GM19324 (cell line): ENCODE data around the gene SFRP5.

Source experiments
- ATAC-seq: cut with Tn5 transposase; IDR thresholded peaks from one replicate; pipeline ENCODE4 v1.9.1; 2021; ENCODE audit warnings: mild to moderate bottlenecking, moderate library complexity; ENCODE audit not compliant: unreplicated experiment, low FRiP score

Gene SFRP5

DNA sequence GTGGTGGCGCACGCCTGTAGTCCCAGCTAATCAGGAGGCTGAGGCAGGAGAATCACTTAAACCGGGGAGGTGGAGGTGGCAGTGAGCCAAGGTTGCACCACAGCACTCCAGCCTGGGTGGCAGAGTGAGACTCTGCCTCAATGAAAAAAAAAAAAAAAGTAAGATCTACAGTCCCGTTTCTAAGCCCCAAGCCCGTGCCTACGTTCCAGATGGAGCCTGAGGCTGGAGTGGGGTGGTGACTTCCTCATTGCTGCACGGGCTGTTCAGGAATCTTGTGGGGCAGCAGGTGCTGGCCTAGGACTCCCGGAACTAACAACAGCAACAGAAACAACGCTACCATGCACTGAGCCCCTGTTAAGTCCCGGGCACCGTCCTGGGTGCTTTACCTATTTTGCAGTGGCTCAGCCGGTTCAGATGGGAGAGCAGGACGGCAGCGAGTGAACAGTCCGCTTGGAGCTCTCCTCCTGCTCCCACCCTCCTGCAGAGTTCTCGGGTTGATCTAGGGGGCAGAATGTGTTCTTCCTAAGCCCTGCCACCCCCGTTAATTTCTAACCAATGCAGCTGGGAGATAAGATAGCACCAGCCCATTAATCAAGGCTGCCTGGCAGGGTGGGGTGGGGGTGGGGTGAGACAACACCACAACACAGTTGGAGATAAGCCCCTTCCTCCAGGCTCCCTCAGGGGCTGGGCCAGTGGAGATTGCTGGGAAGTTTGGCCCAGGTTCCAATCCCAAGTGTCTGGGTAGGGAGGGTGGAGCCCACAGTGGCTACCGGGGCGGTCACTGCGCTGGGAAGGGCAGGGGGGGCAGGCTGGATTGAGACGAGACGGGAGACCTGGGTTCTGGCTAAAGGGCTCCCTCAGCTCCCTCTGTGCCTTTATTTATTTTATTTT, 17.0 kb upstream of the SFRP5 start:
- ATAC-seq: no peak

DNA sequence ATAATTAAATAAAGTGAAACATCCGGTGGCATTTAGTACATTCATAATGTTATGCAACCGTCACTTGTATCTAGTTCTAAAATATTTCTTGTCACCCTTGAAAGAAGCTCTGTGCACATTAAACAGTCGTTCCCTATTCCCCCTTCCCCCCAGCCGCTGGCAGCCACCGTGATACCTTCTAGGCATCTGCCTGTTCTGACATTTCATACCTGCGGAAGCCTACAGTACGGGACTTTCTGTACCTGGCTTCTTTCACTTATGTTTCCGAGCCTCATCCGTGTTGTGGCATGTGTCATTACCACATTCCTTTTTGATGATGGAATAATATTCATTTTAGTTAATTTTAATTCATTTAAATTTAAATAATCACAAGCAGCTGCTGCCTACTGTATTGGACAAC, 13.9 kb upstream of the SFRP5 start:
- no peak for ATAC-seq

DNA sequence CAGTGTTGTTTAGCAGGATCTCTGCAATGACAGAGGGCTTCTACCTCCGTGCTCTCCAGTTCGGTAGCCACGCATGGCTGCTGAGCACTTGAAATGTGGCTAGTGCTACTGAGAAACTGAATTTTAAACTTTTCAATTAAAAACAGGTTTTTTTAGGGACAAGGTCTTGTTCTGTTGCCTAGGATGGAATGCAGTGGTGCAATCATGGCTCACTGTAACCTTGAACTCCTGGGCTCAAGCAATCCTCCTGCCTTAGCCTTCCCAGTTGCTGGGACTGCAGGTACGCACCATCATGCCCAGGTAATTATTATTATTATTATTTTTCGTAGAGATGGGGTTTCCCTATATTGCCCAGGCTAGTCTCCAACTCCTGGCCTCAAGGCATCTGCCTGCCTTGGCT, 13.4 kb upstream of the SFRP5 start:
- ATAC-seq: no peak

DNA sequence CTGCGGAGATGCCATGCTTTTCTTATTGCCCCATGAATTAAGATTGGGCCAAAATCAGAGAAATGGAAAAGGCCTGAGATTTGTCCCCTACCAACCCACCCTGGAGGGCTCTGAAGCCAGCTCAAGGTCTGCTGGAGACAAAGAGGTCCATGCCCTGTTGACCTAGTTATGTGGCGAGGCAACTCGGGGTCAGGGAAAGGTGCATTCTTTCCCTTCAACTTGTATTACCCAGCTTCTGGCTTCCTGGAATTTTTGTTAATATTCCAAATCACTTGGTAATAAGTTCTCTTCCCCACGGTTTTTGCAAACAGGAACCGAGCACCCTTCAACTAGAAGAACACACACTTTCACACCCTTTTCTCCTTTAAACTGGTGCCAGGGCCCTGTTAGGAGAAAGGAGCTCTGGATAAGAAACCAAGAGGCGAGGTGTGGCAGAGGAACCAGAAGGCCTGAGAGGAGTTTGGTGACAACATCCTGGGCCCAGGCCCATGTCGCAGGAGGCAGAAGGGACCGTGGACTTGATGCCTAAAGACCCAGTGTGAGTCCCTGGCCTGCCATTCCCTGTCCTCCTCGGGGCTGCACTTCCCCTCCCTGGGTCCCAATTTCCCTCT, 12.5 kb upstream of the SFRP5 start:
- no peak for ATAC-seq

DNA sequence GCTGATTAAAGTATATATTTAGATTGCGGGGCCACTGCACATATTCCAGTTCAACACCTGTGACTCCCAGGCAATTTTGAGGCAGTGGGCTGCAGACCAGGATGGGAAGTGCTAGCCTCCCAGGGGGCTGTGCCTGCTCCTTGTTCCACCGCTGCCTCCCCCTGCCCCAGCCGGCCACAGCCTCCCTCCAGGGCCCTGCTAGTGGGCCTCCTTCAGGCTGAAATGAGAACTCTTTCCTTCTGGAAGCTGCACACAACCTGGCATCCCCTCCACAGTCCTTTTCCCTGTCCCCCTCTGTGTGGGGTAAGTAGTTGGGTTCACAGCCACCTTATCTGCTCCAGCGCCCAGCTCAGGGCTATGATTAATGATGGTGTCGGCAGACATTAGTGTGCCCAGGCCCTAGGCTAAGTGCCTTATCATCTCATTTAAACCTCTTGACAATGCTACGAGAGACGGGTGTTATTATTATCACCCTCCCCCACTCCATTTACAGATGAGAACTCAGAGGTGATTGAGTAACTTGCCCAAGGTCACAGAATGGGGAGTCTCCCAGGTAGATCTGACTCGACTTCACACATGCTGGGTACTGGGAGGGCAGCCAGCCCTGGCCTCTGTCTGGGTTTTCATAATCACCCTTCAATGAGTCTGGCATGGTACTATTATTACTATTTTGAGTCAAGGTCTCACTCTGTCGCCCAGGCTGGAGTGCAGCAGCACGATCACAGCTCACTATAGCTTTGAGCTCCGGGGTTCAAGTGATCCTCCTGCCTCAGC, 10.8 kb upstream of the SFRP5 start:
- ATAC-seq: no peak

DNA sequence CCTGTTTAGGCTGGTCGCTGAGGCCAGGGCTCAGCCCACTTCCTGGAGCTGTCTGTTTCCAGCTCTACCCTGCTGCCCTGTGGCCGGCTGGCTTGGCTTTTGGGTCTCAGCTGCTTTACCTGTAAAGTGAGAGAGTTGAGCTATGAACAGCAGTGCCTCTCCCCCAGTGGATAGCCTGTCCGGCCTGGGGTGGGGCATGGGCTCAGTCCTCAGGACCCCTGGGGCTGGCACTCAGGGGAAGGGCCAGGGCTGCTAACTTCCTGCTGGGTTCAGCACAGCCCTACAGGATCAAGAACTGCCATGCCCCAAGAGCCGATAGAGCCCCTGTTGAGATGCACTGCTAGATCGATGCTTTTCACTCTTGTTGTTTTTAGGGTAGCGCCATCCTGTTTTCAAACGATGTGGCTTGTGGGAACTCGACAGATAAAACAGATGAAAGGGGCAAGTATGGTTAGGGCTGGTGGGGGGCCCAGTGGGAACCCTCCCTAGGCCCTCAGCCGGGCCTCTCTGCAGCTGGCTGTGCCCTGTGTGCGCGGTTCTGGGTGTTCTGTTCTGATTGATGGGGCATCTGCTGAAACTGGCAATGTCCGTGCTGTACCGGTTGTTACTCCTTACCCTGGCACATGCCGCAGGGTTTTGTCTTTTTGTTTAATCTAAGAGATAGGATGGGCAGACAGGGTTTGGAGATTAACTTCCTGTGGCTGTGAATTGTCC, 10.0 kb upstream of the SFRP5 start:
- no peak for ATAC-seq

DNA sequence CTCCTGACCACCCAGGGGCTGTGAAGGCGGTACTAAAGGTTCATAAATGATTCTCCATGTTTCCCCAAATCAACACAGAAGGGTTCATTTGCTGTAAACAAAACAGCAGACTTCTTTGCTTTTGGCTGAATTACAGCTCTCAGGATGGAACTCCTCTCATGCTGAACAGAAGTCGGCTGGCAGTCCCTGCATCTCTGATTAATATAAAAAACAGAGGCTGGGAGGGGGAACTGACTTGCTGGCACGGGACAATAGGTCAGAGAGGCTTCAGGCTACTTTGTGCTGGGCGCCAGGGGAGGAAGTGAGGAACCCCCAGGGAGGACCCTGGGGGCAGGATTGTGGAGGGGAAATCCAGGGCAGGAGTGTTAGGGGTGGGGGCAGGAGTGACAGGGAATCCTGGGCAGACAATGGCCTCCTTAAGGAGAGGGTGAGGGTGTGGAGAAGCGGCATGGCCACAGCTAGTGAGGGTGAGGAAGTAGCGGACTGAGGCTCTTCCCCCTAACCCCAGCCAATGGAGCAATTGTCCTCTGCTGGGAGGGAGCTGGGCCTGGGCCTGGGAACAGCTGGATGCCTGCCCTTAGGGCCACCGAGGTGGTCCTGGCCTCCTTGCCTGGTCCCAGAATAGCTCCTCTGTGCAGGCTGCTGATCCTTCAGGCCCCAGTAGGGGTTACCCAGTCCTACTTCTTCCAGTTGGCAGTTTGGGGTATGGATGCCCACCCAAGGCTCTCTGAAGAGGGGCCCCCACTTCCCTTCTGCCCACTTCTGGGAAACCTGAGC, 9.2 kb upstream of the SFRP5 start:
- no peak for ATAC-seq

DNA sequence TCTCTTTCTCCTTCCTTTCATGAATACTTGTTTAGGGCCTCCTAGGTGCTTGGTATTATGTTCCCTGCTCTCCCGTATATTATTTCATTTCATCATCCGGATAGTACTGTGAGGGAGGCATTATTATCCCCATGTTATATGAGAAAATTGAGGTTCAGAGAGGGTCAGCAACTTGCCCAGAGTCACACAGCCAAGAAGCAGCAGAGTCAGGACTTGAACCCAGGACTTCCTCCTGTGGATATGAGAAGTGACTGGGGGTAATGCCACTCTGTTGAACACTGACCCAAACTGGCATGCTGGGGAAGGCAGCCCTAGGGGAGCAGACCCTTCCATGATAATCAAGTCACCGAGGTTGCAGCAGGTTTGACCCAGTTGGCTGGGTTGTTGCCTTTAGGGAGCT, 8.2 kb upstream of the SFRP5 start:
- no peak for ATAC-seq

DNA sequence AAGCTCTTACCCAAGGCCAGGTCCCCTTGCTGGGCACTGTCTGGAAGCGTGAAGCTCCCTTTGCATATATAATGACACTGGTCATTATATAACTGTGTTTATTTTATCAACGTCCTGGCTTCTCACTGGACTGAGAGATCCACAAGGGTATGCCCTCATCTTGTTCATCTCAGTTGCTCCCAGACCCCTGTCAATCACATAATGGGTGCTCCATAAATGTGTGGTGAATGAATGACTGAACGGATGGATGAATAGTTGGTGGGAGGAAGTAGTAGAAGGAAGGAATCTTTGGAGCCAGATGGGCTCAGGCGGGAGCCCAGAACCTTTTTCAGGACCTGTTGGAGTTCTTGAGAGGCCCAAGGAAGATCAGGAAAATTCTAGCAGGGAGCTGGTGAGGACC, 7.7 kb upstream of the SFRP5 start:
- no peak for ATAC-seq

DNA sequence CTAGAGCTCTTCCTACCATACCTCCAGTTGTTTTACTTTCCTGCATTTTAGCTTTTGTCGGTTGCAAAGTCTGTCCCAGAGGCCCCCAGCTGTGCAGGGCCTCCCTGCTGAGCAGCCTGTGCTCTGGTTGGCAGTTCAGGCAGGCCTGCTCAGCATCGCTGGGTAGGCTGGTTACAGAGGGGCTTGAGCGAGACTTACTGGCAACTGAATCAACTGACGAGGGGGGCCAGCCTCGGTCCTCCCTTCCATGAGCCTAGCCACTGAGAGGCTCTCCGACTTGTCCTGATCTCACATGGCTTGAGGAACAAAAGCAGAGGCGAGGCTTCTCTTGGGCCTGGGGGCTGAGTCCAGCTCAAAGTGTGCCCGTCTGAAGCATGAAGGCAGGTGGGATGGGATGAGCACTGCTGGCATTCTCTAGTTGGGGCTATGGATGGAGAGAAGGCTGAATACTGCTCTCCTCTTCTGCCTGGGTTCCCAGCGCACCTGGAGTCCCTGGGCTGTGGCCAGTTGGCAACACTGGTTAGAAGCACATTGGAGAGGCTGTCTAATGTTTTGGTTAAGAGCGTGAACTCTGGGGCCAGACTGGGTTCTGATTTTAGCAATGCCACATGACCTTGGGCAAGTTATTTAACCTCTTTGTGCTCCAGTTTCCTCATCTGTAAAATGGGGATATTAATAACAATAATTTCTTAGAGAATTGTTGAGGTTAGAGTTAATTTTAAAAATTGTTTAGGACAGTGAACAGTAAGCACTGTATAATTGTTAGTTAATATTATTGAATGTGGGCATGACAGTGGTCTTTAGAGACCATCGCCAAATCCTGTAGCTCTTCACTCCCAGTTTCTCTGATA, 6.9 kb upstream of the SFRP5 start:
- no peak for ATAC-seq

DNA sequence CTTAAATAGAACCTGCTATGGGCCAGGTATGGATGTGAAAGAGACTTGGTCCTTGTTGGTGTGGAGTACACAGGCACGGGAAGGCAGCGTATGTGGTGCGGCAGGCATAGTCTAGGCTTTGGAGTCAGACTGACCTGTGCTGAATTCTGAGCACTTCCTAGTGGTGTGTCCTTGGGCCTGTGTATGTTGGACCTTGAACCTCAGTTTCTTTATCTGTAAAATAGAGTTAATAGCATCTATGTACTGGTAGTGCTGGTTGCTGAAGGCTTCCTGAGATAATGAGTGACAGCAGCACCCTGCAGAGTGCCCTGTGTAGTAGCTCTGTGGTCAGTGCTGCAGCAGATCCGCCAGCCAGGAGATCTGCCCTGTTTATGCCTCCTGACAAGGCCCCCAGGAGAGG, 5.3 kb upstream of the SFRP5 start:
- ATAC-seq: no peak

DNA sequence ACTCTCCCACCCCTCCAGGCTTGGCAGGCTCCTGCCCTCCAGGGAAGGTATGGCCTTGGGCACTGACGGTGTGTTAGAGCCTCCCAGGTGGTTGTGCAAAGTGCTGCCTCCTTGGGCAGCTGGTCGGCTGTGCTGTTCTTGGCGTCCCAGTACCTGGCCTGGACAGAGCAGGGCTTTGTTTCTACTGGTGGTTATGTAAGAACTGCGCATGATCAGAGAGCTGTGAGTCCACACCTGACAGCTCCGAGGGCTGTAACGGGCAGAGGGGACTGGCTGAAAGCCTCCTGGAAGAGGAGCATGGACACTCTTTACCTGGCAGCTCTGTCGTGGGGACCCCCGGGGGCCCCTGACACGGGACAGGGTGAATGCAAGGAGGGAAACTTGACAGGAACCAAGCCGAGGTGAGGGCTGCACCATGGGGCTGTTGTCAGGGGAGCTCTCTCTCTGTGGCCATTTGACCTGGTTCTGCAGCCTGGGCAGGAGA, 3.1 kb upstream of the SFRP5 start:
- ATAC-seq: no peak

DNA sequence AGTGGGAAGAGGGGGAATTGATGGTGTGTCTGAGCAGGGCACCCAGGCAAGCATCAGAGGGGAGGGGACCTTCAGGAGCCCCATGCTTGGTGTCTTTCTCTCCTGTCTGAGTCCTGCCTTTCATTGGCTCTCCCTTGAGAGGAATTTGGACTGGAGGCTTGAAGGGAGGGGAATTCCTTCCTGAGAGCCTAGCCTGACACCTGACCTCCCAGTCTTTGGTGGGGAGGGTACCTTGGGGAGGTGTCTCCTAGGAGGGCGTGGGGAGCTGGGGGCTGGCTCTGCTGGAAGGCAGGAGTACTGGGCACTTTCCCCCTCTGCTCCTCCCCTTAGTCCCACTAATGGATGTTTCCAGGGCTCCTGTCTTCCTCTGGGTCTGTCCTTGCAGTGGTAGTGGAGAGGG, 1.3 kb upstream of the SFRP5 start:
- no peak for ATAC-seq

DNA sequence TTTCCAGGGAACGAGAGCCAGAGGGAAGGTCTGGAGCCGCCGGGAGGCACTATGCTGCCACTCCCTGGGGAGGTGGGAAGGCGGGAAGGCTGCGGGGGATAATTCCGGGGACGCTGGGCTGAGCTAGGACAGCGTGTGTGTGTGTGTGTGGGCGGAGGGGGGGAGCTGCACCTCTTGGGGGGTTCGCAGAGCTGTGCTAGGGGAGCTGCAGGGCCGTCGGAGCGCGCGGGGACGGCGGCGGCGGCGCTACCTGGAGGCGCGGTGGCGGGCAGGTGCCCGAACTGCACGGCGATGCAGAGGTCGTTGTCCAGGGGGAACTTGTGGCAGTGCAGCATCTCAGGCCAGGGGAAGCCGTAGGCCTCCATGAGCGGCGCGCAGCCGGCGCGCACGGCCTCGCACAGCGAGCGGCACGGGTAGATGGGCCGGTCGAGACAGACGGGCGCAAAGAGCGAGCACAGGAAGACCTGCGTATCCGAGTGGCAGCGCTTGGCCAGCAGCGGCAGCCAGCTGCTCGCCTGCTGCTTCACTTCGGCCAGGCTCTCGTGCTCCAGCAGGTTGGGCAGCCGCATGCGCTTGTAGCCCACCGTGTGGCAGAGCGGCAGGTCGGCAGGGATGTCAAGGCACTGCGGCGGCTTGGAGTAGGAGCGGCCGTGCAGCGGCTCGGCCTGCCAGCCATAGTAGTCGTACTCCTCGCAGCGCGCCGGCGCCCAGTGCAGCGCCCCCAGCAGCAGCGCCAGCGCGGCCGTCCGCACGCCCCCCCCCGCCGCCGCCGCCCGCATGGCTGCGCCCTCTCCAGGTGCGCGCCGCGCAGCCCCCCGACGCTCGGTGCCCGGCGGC, 526 bp downstream of the SFRP5 start:
- ATAC-seq: no peak

DNA sequence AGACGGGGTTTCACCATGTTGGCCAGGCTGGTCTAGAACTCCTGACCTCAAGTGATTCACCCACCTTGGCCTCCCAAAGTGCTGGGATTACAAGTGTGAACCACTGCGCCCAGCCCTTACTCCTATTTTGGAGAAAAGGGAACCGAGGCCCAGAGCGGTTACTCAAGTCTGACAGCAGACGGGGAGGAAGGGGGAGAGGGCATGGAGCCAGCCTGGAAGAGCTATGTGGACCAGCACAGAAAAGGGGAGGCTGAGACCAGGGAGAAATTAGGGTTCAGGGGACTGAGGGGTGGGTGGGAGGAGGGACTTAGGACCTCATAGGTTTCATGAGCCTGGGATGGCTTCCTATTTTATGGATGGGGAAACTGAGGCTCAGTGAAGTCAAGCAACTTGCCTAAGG, 1.5 kb downstream of the SFRP5 start:
- no peak for ATAC-seq

DNA sequence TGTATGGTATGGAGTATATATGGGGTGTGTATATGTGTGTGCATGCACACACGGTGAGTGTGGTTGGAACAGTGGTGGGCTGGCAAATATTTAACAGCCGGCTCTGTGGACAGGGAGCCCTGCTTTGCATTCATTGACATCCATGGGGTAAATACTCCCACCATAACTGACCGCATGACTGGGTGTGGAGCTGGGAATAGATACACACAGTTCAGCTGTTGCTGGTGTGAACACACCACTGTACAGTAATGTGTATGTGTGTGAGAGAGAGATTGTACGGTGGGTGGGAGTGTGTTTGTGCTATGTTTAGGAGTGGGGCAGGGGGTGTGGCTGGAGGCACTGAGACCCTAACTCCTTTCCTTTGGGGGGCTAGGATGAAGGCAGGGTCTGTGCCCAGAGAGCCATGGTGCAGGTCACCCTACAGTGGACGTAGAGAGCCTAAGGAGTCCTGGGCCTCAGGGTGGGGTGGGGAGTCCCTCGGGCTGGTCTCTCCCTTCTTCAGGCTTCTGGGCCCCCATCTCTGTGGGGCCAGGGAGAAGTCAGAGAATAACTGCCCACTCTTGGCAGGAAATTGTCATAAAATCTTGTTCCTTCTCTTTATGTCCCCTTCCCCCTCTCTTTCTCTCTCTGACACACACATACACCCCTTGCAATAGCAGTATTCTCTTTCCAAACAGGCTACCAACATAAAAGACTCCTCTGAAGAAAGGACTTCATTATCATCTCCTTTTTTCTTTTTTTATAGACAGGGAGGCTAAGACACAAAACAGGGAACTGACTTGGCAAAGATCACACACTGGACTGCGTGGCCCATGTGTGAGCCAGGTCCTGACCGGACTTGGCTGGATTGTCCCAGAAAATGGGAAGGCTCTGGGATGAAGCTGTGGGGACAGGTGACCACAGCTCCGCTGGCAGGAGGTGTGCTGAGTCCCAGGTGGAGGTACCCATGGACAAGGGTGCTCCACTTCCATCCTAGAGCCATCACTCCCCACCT, 3.2 kb downstream of the SFRP5 start:
- ATAC-seq: no peak
